Measurements from ENCODE around the gene TEX28.
"Not testable (repeated sequence)": the region's sequence is repeated elsewhere in the genome, so short reads cannot be mapped to it uniquely, and the experiment has no call there.

DNA sequence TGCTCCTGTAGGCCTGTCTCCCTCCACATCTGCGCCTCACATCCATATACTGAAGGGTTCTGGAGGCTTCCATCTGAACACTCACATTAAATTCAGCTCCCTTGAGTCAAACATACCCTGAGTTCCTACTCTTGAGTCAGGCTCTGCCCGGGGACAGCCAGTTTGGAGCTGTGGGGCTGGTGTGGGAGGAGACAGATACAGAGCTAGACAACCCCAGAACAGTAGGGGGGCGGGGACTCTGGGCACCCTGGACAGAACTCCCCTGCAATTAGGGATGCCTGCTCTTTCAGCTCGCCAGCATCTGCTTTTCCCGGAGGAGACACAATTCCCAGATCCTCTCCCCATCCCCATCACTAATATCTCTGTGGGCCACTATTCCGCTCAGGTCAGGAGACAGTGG lies 69.6 kb downstream of the TEX28 start:
- TF ChIP-seq POLR2A (IDR thresholded peaks at IDR 0.05; ENCODE audit: borderline replicate concordance, extremely low read depth, insufficient read depth, insufficient read length); ZFX (IDR thresholded peaks at IDR 0.05): not testable (repeated sequence)

All from HCT116 (cell line).